MM.1S (cell line): ENCODE results near the gene TPM4.

Experiments used
- DNase-seq: peaks from one replicate; pipeline ENCODE4 v3.0.0-alpha.2; 2015
- H2AFZ ChIP-seq: fragments of 300-600 bp; sonication (generic); 2 replicates; pipeline ENCODE4 v1.6.0; 2016; ENCODE audit warnings: antibody characterized with exemption, low read length
- H3F3A ChIP-seq: fragments of 300-600 bp; sonication (generic); 2 replicates; pipeline ENCODE4 v1.6.1; 2016; ENCODE audit warnings: mild to moderate bottlenecking, antibody characterized with exemption, low read length, moderate library complexity, mixed read lengths; ENCODE audit not compliant: insufficient read depth
- H3K27ac ChIP-seq: fragments of 300-600 bp; sonication (generic); 2 replicates; pipeline ENCODE4 v1.5.1; 2016; ENCODE audit warnings: mild to moderate bottlenecking, low read length
- H3K27me3 ChIP-seq: fragments of 300-600 bp; sonication (generic); replicated peaks from 2 replicates; pipeline ENCODE4 v1.6.0; 2016; ENCODE audit warnings: low read length; ENCODE audit not compliant: insufficient read depth
- H3K36me3 ChIP-seq: fragments of 300-600 bp; sonication (generic); replicated peaks from 2 replicates; pipeline ENCODE4 v1.6.1; 2016; ENCODE audit warnings: mild to moderate bottlenecking, low read length, mixed read lengths; ENCODE audit not compliant: insufficient read depth
- H3K4me1 ChIP-seq: fragments of 300-600 bp; sonication (generic); 2 replicates; pipeline ENCODE4 v1.6.1; 2016; ENCODE audit warnings: low read length, mixed read lengths
- H3K4me2 ChIP-seq: fragments of 300-600 bp; sonication (generic); 2 replicates; pipeline ENCODE4 v1.6.0; 2016; ENCODE audit warnings: low read depth, low read length
- H3K4me3 ChIP-seq: fragments of 300-600 bp; sonication (generic); 2 replicates; pipeline ENCODE4 v1.5.1; 2016; ENCODE audit warnings: low read length, mixed read lengths
- H3K79me2 ChIP-seq: fragments of 300-600 bp; sonication (generic); 2 replicates; pipeline ENCODE4 v1.6.1; 2016; ENCODE audit warnings: mixed run types, low read length, mixed read lengths
- H3K9ac ChIP-seq: fragments of 300-600 bp; sonication (generic); 2 replicates; pipeline ENCODE4 v1.6.1; 2016; ENCODE audit warnings: low read length, mixed read lengths
- H3K9me2 ChIP-seq: fragments of 300-600 bp; sonication (generic); replicated peaks from 2 replicates; pipeline ENCODE4 v1.6.1; 2016; ENCODE audit warnings: mild to moderate bottlenecking, low read length, mixed read lengths; ENCODE audit not compliant: insufficient read depth
- H3K9me3 ChIP-seq: fragments of 300-600 bp; sonication (generic); replicated peaks from 2 replicates; pipeline ENCODE4 v1.6.1; 2016; ENCODE audit warnings: mild to moderate bottlenecking, low read length, mixed read lengths; ENCODE audit not compliant: insufficient read depth
- H4K20me1 ChIP-seq: fragments of 300-600 bp; sonication (generic); 2 replicates; pipeline ENCODE4 v1.6.1; 2016; ENCODE audit warnings: mild to moderate bottlenecking, low read length, moderate library complexity, mixed read lengths; ENCODE audit not compliant: insufficient read depth
- EZH2 ChIP-seq: fragments of 300-600 bp; sonication (generic); optimal IDR thresholded peaks from 2 replicates; pipeline ENCODE3; 2017; ENCODE audit warnings: low read depth, mild to moderate bottlenecking, antibody characterized with exemption, low read length, mixed read lengths
- EZH2phosphoT487 ChIP-seq: fragments of 300-600 bp; sonication (generic); IDR thresholded peaks from 2 replicates; pipeline ENCODE4 v1.6.1; 2018; ENCODE audit warnings: antibody characterized with exemption, low read length
- TF ChIP-seq, protein P1 (sequence below): fragments of 300-600 bp; sonication (generic); IDR thresholded peaks from 2 replicates; pipeline ENCODE4 v1.5.1; 2016; ENCODE audit warnings: antibody characterized with exemption, low read length, mixed read lengths

Gene TPM4

DNA sequence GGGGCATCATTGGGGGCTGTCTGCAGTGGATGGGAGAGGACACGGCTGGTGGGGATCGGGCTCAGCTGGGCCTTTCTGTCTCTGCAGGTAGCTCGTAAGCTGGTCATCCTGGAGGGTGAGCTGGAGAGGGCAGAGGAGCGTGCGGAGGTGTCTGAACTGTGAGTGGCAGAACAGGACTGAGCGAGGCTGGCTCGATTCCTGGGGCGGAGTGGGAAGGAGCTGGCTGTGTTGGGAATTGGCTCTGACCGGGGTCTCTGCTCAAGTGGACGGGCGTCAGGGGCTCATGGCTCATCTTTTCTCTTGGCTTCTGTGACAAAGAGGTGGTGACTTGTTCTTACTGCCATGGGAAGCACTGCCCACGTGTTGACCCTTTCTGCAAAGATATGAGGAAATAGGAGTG is 11.6 kb downstream of the TPM4 start:
- H3K27ac ChIP-seq = no peak overlapping the region

DNA sequence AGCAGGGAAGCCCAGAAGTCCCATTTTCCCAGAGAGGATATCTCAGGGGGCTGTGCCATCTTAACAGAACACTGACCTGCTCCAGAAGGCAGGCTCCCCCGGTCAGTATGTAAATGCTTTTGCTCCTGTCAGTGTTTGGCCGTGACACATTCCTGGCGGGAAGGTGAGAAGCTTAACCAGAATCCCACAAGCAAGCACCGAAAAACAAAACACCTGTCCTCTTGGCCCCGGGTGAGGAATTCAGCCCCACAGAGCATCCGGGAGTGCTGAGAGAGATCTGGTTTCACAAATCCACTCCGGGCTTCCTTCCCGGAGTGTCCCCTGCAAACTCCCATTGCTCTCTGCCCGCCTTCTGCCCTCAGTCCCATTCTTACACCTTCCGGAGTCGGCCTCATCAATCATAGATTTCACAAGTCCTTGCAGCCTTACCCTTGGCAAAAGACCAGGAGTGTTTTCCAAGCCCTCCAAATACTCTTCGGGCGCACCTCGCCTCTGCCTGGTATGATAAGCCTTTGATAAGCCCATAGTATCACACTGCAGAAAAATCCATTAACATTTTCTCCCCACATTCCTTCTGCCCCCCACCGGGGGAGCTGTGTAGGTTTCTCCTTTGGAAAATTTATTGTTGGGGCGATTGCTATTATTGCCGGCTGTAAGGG is 12.2 kb downstream of the TPM4 start:
- Histone ChIP-seq H3K4me2 (no peak overlapping the region), H2AFZ (no peak overlapping the region), H3K9me2 (no peaks in the 10 kb centered on the region), H3K4me3 (no peak overlapping the region), H3K4me1 (peaks cover 4% of the 10 kb centered on the region; the same call in 1 of the 2 replicates), H4K20me1 (no peaks in the 10 kb centered on the region), H3K79me2 (peaks cover 92% of the 10 kb centered on the region), H3K27ac (no peak overlapping the region), H3K27me3 (no peaks in the 10 kb centered on the region), H3F3A (peaks cover 20% of the 10 kb centered on the region), H3K9ac (no peak overlapping the region), H3K36me3 (peaks cover 16% of the 10 kb centered on the region), H3K9me3 (no peaks in the 10 kb centered on the region)
- TF ChIP-seq, protein P1, sequence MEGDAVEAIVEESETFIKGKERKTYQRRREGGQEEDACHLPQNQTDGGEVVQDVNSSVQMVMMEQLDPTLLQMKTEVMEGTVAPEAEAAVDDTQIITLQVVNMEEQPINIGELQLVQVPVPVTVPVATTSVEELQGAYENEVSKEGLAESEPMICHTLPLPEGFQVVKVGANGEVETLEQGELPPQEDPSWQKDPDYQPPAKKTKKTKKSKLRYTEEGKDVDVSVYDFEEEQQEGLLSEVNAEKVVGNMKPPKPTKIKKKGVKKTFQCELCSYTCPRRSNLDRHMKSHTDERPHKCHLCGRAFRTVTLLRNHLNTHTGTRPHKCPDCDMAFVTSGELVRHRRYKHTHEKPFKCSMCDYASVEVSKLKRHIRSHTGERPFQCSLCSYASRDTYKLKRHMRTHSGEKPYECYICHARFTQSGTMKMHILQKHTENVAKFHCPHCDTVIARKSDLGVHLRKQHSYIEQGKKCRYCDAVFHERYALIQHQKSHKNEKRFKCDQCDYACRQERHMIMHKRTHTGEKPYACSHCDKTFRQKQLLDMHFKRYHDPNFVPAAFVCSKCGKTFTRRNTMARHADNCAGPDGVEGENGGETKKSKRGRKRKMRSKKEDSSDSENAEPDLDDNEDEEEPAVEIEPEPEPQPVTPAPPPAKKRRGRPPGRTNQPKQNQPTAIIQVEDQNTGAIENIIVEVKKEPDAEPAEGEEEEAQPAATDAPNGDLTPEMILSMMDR = peak; percentile 9; the same call in 1 of the 2 replicates
- TF ChIP-seq EZH2phosphoT487 (no peak), EZH2 (no peak)
- DNase-seq = no peak

More for the DNA sequence above, 11.6 kb downstream of the TPM4 start:
- Histone ChIP-seq H3K9me3 (no peaks in the 10 kb centered on the region), H3K4me3 (no peak overlapping the region), H3F3A (peaks cover 20% of the 10 kb centered on the region), H3K79me2 (peaks cover 95% of the 10 kb centered on the region), H3K4me2 (no peak overlapping the region), H4K20me1 (no peaks in the 10 kb centered on the region), H3K9me2 (no peaks in the 10 kb centered on the region), H3K36me3 (peaks cover 12% of the 10 kb centered on the region), H3K27me3 (no peaks in the 10 kb centered on the region), H3K4me1 (peaks cover 4% of the 10 kb centered on the region; the same call in 1 of the 2 replicates), H2AFZ (no peak overlapping the region), H3K9ac (no peak overlapping the region)
- no peak for DNase-seq
- TF ChIP-seq, protein P1 = no peak
- TF ChIP-seq EZH2 = no peak
- TF ChIP-seq EZH2phosphoT487 = no peak

DNA sequence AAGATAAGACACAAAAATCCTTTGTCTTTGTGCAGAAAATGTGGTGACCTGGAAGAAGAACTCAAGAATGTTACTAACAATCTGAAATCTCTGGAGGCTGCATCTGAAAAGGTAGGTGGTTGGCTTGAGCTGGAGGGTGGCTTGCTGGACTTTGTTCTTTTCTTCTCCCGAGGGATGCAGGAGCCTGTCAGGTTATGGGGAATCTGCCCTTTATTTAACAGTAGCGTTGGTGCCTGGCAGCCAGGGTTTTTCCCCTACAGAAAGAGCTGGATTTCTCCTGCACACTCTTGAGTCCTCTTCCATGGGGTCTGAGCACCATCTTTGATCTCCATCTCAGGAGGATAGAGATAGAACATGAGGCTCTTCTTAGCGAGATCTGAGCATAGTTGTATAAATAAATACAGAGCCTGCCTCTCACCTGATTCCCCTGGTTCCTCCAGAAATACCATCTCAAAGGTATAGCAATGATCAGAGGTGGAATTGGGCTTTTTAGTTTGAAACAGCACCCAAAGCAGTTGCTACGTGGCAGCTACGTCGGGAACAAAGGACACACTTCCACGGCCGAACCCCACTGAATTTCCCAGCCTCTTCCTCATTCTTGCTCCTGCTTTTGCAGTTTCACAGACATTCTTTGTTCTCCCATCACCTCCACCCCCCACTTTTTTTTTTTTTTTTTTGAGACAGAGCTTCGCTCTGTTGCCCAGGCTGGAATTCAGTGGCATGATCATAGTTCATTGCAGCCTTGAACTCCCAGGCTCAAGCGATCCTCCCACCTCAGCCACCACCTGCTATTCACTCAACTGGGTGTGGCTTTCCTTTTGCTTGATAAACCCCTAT is 12.9 kb downstream of the TPM4 start:
- H2AFZ ChIP-seq = no peak overlapping the region
- no peak for DNase-seq
- peaks cover 4% of the 10 kb centered on the region; the same call in 1 of the 2 replicates for H3K4me1 ChIP-seq
- peaks cover 89% of the 10 kb centered on the region for H3K79me2 ChIP-seq
- H4K20me1 ChIP-seq = no peaks in the 10 kb centered on the region
- no peak overlapping the region for H3K27ac ChIP-seq
- H3K36me3 ChIP-seq = peaks cover 19% of the 10 kb centered on the region
- TF ChIP-seq EZH2 = no peak
- TF ChIP-seq, protein P1 = no peak
- no peak for TF ChIP-seq EZH2phosphoT487
- no peak overlapping the region for H3K4me2 ChIP-seq
- no peak overlapping the region for H3K9ac ChIP-seq
- no peaks in the 10 kb centered on the region for H3K9me3 ChIP-seq
- no peaks in the 10 kb centered on the region for H3K9me2 ChIP-seq
- H3K4me3 ChIP-seq = no peak overlapping the region
- no peaks in the 10 kb centered on the region for H3K27me3 ChIP-seq
- peaks cover 20% of the 10 kb centered on the region for H3F3A ChIP-seq
